T-helper 9 cell (primary cell): Measurements from ENCODE around the gene PADI6.
"Not testable (repeated sequence)": the region's sequence is repeated elsewhere in the genome, so short reads cannot be mapped to it uniquely, and the experiment has no call there.

Experiments
- DNase-seq: peaks from one replicate; pipeline ENCODE4 v3.0.0-alpha.2; 2020

PADI6 gene

GRCh38 chr1:17405898-17406759 is 34.1 kb downstream of the PADI6 start:
- no peak for DNase-seq

- not testable (repeated sequence) for DNase-seq
Measured at GRCh38 chr1:17406760-17407475, 34.9 kb downstream of the PADI6 start.

GRCh38 chr1:17407786-17408514 is 36.0 kb downstream of the PADI6 start:
- not testable (repeated sequence) for DNase-seq

- no peak for DNase-seq
Measured at GRCh38 chr1:17409391-17409811, 37.4 kb downstream of the PADI6 start.

- DNase-seq, result no peak
Measured at GRCh38 chr1:17412093-17412870, 40.3 kb downstream of the PADI6 start.

GRCh38 chr1:17414022-17414421 is 42.0 kb downstream of the PADI6 start:
- DNase-seq, result no peak

- no peak for DNase-seq
Measured at GRCh38 chr1:17416389-17416788, 44.4 kb downstream of the PADI6 start.

GRCh38 chr1:17419626-17420328 is 47.8 kb downstream of the PADI6 start:
- DNase-seq, result peak; percentile 67

- no peak for DNase-seq
Measured at GRCh38 chr1:17420391-17420918, 48.5 kb downstream of the PADI6 start.

- DNase-seq, result no peak
Measured at GRCh38 chr1:17422461-17422860, 50.5 kb downstream of the PADI6 start.

- DNase-seq, result no peak
Measured at GRCh38 chr1:17423781-17424245, 51.8 kb downstream of the PADI6 start.

- DNase-seq, result no peak
Measured at GRCh38 chr1:17425806-17426600, 54.0 kb downstream of the PADI6 start.

GRCh38 chr1:17427696-17428660 is 56.0 kb downstream of the PADI6 start:
- DNase-seq, result no peak

GRCh38 chr1:17429183-17429582 is 57.2 kb downstream of the PADI6 start:
- DNase-seq, result no peak

- DNase-seq, result no peak
Measured at GRCh38 chr1:17432412-17432811, 60.4 kb downstream of the PADI6 start.

GRCh38 chr1:17433261-17433660 is 61.3 kb downstream of the PADI6 start:
- no peak for DNase-seq

GRCh38 chr1:17434016-17434415 is 62.0 kb downstream of the PADI6 start:
- no peak for DNase-seq

- no peak for DNase-seq
Measured at GRCh38 chr1:17434601-17435000, 62.6 kb downstream of the PADI6 start.
